Measurements from ENCODE around the gene ROR2. TPM values are rescaled to one million over a fixed set of nuclear protein-coding genes. Genes with fewer than 3 reads are reported as not detected.

The ROR2 gene
- total RNA-seq, 1 experiment from 2014 or later = 2.7 TPM

DNA sequence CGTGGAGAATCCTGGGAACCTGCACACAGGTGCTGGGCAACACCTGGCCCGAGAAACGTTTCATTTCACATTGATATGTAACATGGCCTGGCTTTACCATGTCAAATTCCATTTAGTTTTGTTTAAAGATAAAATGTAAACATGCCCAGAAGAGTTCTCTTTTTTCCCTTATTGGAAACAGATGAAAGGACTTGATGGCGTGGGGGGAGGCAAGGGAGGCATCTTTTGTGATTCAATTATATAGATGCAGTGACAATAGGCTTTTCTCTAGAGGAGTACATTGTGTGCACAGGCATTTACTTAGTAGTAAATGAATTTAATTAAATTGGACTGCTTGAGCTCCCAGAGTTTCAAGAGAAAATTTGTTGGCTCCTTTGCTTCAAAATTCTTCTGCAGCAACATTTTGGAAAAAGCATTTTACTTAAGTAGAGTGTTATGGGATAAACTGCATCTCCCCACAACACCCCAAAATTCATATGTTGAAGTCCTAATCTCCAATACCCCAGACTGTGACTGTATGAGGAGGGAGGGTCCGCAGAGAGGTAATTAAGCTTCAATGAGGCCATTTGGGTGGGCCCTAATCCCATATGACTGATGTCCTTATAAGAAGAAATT is 272.1 kb downstream of the ROR2 start:
- Histone ChIP-seq H3K23me2 (ENCODE audit: insufficient read length, low read depth, low read length, poor library complexity, severe bottlenecking) (no peaks in the 10 kb centered on the region), H2BK15ac (ENCODE audit: low read depth, low read length) (no peak overlapping the region), H3K56ac (ENCODE audit: insufficient read length, low read depth, low read length) (no peak overlapping the region), H2BK120ac (ENCODE audit: low read depth, low read length, poor library complexity, severe bottlenecking) (no peak overlapping the region), H2BK12ac (ENCODE audit: insufficient read length, low read depth, low read length) (no peak overlapping the region), H3T11ph (ENCODE audit: low read length) (no peak overlapping the region), H4K91ac (ENCODE audit: insufficient read length, low read depth, low read length) (no peak overlapping the region), H2AK5ac (ENCODE audit: insufficient read length, low read length) (no peak overlapping the region), H4K20me1 (ENCODE audit: control insufficient read depth, insufficient read depth, insufficient read length) (no peaks in the 10 kb centered on the region), H3K9ac (ENCODE audit: extremely low read depth, insufficient read length, low read length) (no peak overlapping the region), H4K5ac (ENCODE audit: insufficient read length, low read depth, low read length) (no peak overlapping the region), H2BK20ac (ENCODE audit: low read depth, low read length, poor library complexity, severe bottlenecking) (no peak overlapping the region), H3K23ac (ENCODE audit: insufficient read length, low read depth, low read length) (no peak overlapping the region), H2BK5ac (ENCODE audit: insufficient read length, low read length) (no peak overlapping the region), H3K4me1 (ENCODE audit: insufficient read depth, low read length) (no peaks in the 10 kb centered on the region), H3K14ac (ENCODE audit: insufficient read depth, low read length) (no peak overlapping the region), H2AFZ (ENCODE audit: low read length) (no peak overlapping the region), H3K4me2 (ENCODE audit: insufficient read depth, insufficient read length, low read length) (no peak overlapping the region), H3K27me3 (ENCODE audit: insufficient read depth, low read length) (no peaks in the 10 kb centered on the region), H3K79me2 (ENCODE audit: insufficient read depth, low read length) (no peaks in the 10 kb centered on the region), H3K79me1 (ENCODE audit: insufficient read depth, low read depth, low read length, poor library complexity, severe bottlenecking) (no peaks in the 10 kb centered on the region), H3K4ac (ENCODE audit: low read depth, low read length) (no peak overlapping the region), H3K27ac (ENCODE audit: insufficient read length, low read depth, low read length) (no peak overlapping the region), H3K18ac (ENCODE audit: insufficient read length, low read depth, low read length) (no peak overlapping the region), H4K8ac (replicated peaks; ENCODE audit: insufficient read length, low read depth, low read length) (no peak overlapping the region), H3K9me3 (ENCODE audit: control insufficient read depth, low read depth, low read length) (no peaks in the 10 kb centered on the region)
- H3K27me3 Mint-ChIP-seq (ENCODE audit: low read depth) = peaks cover 2% of the 10 kb centered on the region
- H3K9me3 Mint-ChIP-seq = no peaks in the 10 kb centered on the region
- TF ChIP-seq, protein P1, sequence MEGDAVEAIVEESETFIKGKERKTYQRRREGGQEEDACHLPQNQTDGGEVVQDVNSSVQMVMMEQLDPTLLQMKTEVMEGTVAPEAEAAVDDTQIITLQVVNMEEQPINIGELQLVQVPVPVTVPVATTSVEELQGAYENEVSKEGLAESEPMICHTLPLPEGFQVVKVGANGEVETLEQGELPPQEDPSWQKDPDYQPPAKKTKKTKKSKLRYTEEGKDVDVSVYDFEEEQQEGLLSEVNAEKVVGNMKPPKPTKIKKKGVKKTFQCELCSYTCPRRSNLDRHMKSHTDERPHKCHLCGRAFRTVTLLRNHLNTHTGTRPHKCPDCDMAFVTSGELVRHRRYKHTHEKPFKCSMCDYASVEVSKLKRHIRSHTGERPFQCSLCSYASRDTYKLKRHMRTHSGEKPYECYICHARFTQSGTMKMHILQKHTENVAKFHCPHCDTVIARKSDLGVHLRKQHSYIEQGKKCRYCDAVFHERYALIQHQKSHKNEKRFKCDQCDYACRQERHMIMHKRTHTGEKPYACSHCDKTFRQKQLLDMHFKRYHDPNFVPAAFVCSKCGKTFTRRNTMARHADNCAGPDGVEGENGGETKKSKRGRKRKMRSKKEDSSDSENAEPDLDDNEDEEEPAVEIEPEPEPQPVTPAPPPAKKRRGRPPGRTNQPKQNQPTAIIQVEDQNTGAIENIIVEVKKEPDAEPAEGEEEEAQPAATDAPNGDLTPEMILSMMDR (conservative IDR thresholded peaks at IDR 0.05) = no peak
- no peak overlapping the region for H3K4me3 Mint-ChIP-seq
- DNase-seq = no peak
- peaks cover 23 to 26% of the 10 kb centered on the region in 2 experiments for H3K4me1 Mint-ChIP-seq
- peak overlapping the region in 1 of 3 experiments; percentile 37; a peak in 2 of 7 replicates for H3K27ac Mint-ChIP-seq
- no peaks in the 10 kb centered on the region for H3K36me3 Mint-ChIP-seq (ENCODE audit: insufficient read depth in 1 of 3, low read depth in 3 of 3)
- WGBS (ENCODE audit: extremely low coverage, insufficient read length, low lambda C conversion rate) = no CpG with 5 or more reads among the region's 5 CpGs
